ENCODE measurements around the gene FST.

The FST gene

DNA sequence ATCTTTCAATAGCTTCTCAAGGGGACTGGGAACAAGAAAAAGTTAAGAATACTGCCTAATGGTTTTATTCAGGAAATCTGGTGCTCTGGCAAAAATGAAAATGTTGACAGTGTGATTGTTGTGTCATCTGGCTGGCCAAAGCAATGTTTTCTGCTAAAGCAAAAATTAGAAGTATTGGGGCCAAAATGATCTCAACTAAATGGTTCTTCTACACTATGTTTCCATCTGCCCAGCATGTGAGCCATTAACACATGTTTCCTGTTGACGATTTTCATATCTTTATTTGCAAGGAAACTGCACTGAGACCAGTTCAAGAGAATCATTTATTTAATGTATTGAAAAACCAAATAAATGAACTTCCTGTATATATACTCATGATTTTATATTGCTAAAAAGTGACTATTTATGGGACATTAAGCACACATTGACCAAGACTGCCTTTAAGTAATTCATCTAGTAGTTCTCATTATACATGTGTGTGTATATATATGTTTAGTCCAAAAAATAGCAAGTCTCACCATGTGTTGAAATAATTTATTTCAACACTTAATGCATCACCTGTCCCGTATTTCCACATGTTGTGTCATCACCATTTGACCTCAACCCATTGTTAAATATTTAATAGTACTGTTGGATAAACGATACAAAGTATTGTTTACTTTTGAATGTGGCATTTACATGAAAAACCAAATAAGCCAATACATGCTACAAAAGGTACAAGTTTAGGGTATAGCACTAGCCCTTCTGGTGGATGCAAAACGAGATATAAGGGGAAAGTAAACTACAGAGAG, 7.5 kb upstream of the FST start:
- in situ Hi-C loops (cut with HindIII; ENCODE audit: low sequenced_read_pairs) = no loop called here

DNA sequence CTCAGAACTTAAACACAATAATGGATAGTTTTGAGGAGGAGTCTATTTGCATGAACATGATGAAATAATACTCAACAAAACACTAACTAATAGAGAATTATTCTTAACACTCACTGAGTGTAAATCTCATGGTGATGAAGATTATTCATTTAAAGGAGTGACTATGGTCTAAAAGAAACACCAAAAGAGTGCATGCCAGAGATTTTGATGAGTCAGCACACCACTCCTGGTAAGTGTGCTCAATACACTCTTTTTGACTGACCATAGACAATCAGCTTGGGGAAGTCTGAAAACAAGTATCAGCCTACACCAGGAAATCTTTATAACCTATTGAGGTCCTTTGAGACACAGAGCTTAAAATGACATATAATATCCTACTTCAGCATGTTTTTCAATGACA, 6.8 kb upstream of the FST start:
- in situ Hi-C loops (cut with HindIII; ENCODE audit: low sequenced_read_pairs) = no loop called here

DNA sequence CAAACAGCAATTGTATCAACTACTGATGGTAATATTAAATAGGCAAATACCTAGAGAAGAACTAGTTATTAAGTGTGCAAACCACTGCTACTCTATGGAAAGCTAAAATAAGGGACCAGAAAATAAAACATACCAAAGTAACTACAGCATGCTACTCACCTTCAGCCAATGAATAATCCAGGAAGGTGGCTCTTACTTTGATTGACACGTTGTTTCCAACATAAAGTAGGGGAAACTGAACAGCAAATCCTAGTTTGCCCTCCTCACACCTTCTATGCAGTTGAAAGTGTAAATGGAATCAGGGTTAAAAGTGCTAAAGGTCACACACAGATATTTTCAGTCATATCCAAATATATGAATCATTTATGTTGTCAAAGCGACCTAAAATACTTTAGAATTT, 5.1 kb upstream of the FST start:
- in situ Hi-C loops (cut with HindIII; ENCODE audit: low sequenced_read_pairs) = no loop called here

DNA sequence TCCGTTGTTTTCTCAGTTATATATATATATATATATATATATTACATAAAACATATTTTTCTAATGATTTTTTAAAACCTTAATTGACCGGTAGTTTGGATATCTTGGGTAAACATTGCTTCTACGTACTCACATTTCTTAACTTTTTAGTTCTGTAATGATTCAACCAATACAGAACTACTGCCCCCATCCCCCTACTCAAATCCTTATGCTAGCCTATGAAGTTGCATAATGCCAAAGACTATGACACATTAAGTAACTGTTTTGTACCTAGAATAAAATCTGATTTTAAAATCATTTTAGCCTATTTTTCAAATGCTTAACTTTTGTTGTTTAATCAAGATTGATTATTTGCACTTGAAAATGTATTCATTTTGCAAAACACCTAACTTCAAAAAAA, 4.4 kb upstream of the FST start:
- in situ Hi-C loops (cut with HindIII; ENCODE audit: low sequenced_read_pairs) = no loop called here

DNA sequence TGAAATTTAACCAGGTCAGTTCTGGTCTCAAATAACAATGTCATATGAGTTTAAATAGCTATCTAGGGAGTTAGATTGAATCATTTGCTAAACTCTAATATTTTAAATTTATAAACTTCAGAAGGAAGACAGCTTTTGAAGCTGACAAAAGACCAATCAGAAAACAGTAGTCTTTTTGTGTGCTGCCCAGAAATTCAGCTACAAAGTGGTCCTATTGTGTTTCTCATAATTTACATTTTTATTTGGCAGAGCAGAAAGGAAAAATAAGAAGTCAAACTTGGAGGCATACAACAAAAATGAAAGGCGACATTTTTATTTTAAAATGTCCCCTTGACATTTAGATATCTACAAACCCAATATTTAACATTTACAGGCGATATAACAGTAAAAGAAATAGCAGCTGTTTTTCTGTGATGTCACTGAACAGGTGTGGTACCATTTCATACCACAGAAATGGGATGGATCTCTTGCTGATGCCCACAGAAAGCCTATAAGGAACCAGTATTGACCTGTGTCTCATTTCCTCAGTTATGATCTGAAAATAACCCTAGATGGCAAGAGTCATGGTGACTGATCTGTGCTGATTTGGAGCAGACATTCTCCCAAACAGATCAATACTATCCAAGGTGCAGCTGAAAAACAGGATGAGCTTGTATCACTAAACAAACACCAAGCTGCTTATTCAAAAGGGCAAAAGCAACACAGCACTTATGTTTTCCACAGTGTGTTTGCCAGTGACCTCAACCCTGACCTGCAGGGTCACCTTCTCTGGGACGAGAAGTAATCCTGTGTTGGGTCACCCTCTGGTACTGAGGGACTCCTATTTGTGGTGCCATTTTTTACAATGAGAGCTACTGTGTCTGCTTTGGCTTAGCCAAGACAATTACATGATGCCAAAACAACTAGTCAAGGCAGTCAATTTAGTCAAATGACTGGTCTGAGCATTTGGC, 3.6 kb upstream of the FST start:
- in situ Hi-C loops (cut with HindIII; ENCODE audit: low sequenced_read_pairs) = no loop called here

DNA sequence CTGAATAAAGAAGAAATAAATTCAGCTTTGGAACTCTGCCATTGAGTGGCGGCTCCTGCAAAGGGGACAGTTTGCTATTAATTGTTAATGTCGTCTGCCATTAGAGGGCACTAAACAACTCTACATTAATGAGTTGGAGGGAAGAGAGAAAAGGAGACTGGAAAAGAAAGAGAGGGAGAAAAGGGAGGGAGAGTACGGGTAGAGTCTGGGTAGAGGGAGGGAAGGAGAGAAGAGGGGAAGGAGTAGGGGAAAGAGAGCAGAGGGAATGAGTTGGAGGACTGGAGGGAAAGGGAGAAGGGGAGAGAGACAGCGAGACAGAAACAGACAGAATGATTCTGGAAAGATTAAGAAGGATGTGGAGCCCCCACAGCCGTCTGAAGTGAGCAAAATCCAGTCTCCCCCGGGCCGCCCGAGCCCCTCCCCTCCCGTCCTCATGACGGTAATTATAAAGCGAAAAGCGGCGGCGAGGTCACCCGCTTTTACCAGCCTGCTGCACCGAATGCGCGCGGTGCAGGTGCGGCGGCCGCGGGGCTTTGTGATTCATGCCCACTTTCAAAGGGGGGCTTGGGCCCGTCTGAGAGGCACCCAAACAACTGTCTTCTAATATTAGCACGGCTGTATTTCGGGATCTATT, 1.9 kb upstream of the FST start:
- in situ Hi-C loops (cut with HindIII; ENCODE audit: low sequenced_read_pairs) = no loop called here

DNA sequence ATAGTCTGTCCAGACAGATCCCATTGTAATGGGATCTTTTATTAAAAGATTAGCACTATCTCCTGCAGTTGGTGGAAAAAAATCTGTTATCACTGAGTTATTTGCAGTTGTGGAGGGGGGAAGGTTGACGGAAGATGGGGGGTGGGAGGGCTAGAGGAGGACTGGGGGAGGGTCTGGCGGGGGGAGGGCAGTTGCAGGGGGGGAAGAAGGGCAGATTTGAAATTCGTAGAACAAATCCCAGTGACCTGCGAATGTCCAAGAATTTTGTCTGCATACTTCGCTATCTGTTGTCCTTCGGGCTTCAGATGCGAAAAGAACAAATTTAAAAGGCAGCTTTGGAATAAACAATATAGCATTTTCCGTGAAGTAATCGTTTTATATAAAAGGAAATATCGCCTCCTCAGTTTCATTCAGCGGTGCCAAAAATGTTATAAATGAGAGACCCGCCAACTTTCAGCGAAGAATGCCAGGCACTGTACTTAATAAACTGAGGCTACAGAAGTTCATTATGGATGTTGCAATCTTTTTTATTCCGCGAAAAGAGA, 1.3 kb upstream of the FST start:
- in situ Hi-C loops (cut with HindIII; ENCODE audit: low sequenced_read_pairs) = no loop called here

DNA sequence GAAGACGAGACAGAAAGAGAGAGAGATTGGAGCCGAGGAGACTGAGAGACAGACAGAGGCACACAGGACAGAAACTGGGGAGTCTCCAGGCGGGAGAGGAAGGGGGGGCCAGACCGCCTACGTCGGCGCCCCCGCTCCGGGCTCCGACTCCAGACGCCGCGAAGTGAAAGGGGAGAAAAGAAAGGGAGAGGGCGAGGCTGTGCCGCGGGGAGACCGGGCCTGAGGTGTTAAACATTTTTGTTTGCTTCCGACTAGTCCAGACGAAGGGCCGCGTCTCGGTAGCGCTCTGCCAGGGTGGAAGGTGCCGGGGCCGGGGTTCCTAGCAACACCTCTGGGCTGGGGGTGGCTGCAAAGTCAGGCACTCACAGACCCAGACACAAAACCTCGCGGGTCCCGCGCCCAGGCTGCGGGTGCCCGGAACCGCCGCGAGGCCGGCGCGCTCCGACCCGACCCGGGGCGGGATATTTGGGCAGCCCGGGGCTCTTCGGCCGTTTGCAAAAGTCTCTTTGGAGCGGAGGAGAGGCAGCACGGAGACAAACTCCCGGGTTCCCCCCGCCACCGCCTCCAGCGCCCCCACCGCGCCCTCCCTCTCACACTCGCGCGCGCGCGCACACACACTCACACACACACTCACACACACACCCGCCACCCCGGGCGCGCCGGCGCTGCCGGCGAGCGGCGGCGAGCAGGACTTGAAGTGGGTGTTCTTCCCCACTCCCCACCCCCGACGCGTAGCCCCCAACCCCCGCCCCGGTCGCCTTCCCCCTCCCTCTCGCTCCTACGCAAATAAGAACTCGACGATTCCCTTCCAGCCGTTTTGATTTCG, 626 bp upstream of the FST start:
- in situ Hi-C loops (cut with HindIII; ENCODE audit: low sequenced_read_pairs) = no loop called here

DNA sequence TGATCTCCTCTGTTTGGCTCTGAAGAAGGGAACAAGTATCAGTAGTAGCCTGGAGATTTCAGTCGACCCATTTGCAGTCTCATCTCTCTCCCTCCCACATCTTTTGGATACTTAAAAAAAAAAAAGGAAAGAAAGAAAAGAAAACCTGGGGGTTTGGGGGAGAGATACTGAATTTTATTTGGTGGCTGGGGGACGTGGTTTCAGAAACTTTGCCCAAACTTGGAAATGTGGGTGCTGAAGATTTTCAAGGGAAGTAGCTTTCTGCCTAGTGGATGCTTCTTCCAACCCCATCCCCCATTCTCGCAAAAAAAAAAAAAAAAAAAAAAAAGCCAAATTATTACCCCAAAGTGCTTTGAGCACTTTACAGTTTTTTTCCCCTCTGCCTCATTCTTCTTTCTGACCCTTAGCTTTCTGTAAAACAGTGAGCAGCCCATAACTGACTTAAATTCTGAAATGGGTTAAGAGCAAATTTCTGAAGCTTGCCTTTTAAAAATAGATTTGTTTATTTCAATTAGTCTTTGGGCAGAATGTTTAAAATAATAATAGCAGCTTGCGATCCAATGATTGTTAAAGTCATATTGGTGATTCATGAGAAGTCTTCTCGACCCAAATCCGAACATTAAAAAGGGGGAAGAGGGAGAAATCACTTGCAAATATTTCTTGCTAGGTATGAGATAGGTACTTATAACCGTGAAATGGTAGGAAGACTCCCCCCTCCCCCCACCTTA, 894 bp downstream of the FST start:
- in situ Hi-C loops (cut with HindIII; ENCODE audit: low sequenced_read_pairs) = no loop called here

DNA sequence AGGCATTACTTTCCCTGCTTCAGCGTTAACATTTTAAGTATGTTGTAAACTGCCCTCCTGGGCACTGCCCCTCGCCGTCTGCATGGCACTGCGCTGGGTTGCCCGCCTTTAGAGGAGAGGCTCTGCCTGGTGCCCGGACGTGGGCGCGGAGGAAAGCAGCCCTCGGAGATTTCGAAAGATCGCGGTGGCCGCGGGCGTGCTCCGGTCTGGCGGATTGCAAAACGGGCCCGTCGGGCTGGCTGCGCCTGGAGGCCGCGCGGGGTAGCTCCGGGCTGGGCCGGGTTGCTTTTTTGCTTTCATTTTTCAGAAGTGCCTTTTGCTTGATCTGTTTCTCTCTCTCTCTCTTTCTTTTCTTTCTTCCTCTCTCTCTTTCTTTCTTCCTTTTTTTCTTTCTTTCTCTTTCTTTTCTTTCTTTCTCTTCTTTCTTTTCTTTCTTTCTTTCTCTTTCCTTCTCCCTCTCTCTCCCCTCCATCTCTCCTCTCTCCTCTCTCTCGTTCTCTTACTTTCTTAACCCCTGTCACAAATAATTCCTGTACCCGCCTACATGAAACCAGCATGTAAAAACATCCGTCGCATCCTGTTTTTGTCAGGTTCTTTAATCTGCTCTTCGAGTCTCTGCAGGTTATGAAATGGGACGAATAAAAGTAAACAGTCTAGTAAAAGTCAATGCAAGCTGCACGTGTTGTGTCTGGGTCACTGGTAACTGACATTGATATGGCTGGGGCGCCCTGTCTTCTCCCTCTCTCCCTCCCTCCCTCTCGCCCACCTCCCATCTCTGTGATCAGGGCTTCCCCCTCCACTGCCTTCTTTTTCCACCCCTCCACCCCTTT, 1.7 kb downstream of the FST start:
- in situ Hi-C loops (cut with HindIII; ENCODE audit: low sequenced_read_pairs) = no loop called here

DNA sequence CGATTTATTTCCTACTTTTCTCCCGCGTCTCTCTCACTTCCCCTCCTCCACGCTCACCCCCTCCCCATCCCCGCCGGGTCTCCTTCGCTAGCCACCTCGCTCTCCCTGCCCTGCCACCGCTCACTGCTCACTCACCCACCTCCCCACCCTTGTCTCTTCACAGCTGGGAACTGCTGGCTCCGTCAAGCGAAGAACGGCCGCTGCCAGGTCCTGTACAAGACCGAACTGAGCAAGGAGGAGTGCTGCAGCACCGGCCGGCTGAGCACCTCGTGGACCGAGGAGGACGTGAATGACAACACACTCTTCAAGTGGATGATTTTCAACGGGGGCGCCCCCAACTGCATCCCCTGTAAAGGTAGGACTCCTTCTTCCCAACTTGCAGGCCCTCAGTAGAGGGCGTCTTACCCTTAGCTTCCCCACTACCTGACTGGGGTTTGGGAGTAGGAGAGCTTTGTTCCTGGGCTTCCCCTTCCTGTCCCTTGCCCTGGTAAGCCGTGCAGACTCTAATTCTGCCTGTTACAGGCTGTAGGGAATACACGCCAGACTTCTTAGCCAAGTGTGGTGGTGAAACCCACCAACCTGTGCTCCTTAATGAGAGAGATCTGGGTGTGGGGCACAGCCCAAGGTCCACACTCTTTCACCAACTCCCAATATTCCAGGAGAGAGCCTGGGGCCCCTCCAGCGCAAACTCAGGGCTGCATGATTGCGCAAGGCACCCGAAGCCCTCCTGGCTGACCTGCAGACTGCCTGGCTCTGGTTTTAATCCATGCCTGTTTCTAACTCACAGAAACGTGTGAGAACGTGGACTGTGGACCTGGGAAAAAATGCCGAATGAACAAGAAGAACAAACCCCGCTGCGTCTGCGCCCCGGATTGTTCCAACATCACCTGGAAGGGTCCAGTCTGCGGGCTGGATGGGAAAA, 2.5 kb downstream of the FST start:
- in situ Hi-C loops (cut with HindIII; ENCODE audit: low sequenced_read_pairs) = no loop called here

DNA sequence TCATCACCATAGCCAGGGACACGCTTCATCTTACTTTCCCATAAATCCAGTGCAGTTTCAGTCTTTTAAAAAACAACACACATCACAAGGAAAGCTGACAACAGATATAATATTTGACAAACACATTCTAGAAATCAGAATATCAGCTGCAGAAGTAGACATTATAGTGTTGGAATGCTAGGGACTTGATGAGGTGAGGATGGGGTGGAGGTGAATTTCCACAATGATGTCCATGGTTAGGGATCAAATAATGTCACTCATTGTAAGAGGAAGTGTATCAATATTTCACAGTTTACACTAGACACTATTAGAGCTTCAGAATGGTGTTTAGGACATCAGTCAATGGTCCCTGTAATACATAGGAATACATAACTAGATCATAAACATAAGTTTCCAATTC, 7.0 kb downstream of the FST start:
- in situ Hi-C loops (cut with HindIII; ENCODE audit: low sequenced_read_pairs) = no loop called here

DNA sequence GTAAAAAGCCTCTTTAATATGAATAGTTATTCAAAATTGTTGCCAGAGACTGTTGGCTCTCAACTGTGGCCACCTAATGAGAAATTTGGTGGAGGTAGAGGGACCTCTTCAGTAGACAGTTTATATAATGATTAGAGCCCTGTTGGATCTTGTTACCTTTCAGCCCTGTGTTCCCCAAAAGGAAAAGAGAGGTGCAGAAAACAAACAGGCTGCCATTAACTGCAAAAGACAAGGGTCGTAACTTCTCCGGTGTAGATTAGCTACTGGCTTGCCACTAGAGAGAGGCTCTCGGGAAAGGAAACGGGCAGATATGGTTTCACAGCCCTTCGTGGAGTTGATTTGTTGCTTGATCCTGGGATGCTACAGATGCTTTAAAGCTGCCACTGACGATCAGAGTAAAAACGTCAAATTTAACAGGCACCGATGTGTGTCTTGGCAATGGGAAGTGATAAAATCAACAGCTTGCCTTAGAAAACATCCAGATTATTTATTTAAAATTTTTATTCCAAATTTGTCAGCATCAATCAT, 7.8 kb downstream of the FST start:
- in situ Hi-C loops (cut with HindIII; ENCODE audit: low sequenced_read_pairs) = no loop called here

DNA sequence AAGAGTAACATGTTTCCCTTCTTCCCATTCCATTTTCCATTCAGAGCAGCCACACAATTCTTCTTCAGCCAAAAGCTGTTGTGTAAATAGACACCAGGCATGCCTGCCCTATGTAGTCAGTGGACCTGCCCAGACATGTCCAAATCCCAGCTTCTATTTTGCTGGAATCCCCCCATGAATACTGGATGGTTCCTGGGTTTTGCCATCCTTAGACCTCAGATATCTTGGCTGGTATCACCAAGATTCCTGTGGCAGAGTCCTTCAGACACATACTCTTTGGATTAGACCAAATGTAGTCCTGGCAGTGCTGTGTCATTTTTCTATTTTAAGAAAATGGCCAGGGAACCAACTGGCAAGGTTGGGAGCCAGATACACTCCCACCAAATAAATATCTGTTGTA, 10.3 kb downstream of the FST start:
- in situ Hi-C loops (cut with HindIII; ENCODE audit: low sequenced_read_pairs) = no loop called here

DNA sequence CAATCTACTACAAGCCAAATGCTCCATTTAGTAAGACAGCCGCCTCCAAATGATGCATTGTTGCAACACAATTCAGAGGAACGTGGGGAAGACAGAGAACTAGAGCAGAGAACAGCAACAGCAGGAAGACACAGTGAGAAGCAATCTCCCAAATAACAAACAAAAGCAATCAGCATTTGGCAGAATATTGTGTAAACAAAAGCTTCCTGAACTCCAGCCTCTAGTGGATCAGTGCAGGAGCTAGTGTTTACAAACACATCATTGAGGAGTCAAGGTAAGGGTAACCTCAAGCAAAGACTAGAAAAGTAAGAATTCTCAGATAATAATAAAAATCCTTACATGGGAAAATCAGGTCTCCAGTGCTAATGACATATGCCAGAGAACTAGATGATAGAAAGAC, 20.6 kb downstream of the FST start:
- in situ Hi-C loops (cut with HindIII; ENCODE audit: low sequenced_read_pairs) = no loop called here

DNA sequence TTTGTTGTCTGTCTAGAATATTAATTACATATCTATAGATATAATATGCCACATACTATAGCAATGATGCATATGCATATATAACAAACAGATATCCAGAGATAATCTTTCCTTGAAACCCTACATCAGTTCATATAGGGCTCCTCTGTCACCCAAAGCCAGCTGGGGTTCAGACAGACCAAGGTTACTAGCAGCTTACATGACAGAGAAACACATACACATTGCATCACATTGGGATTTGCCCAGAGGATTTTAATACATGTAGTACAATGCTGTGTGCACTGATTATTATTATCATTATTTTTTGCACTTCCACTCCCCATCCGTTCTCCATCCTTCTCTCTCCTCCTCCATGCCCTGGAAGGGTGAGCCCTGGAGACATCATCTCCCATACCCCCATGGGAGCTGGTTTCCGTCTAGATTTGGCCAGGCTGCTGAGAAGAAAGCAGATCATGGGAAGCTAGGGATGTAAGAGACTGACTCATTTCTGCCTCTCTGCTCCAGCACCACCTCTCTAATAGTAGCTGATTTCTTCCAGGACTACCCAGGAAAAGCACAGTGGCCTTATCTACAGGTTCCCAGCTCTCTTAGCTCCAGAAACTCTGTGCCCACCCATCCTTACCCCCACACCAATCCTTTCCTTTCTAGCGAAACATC, 23.3 kb downstream of the FST start:
- in situ Hi-C loops (cut with HindIII; ENCODE audit: low sequenced_read_pairs) = no loop called here

DNA sequence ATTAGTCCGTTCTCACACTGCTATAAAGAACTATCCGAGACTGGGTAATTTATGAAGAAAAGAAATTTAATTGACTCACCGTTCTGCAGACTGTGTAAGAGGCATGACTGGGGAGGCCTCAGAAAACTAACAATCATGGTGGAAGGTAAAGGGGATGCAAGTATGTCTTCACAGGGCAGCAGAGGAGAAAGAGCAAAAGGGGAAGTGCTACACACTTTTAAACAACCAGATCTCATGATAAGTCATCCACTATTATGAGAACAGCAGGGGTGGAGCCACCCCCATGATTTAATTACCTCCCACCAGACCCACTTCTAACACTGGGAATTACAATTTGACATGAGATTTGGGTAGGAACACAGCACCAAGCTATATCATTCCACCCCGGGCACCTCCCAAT, 26.6 kb downstream of the FST start:
- in situ Hi-C loops (cut with HindIII; ENCODE audit: low sequenced_read_pairs) = no loop called here

All from DLD1 (cell line).